ENCODE measurements around the gene HMMR.
A peak's percentile ranks its signal among the peaks of the same experiment; 100 is the strongest.

Gene HMMR

DNA sequence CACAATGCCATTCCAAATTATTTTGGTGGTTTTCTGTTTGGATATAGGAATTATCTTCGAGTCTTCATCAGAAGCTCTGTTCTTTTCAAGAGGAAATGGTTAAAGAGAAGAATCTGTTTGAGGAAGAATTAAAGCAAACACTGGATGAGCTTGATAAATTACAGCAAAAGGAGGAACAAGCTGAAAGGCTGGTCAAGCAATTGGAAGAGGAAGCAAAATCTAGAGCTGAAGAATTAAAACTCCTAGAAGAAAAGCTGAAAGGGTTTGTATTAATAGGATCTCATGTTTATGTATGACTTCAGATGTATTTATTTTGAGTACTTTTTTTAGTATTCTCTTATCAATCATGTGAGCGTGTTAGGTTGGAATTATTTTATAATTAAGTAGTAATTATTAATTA lies 15.0 kb downstream of the HMMR start:
- no peak overlapping the region for H3K4me3 ChIP-seq (ENCODE audit: low read length)
- no peak for DNase-seq (ENCODE audit: low read depth)
- TF ChIP-seq CTCF (conservative IDR thresholded peaks at IDR 0.05; ENCODE audit: low read depth, low read length): no peak

- DNase-seq (ENCODE audit: low read depth): no peak
- no peak overlapping the region for H3K4me3 ChIP-seq (ENCODE audit: low read length)
Measured at GRCh38 chr5:163478126-163478981, 17.9 kb downstream of the HMMR start.

GRCh38 chr5:163478982-163479271 lies 18.5 kb downstream of the HMMR start:
- TF ChIP-seq CTCF (conservative IDR thresholded peaks at IDR 0.05; ENCODE audit: low read depth, low read length): no peak
- DNase-seq (ENCODE audit: low read depth): no peak
- H3K4me3 ChIP-seq (ENCODE audit: low read length): no peak overlapping the region

More at GRCh38 chr5:163478126-163478981, 17.9 kb downstream of the HMMR start:
- TF ChIP-seq CTCF (conservative IDR thresholded peaks at IDR 0.05; ENCODE audit: low read depth, low read length): no peak

- no peak for DNase-seq (ENCODE audit: low read depth)
- TF ChIP-seq CTCF (conservative IDR thresholded peaks at IDR 0.05; ENCODE audit: low read depth, low read length): peak; percentile 9
- no peak overlapping the region for H3K4me3 ChIP-seq (ENCODE audit: low read length)
Measured at GRCh38 chr5:163489055-163489744, 28.8 kb downstream of the HMMR start.

DNA sequence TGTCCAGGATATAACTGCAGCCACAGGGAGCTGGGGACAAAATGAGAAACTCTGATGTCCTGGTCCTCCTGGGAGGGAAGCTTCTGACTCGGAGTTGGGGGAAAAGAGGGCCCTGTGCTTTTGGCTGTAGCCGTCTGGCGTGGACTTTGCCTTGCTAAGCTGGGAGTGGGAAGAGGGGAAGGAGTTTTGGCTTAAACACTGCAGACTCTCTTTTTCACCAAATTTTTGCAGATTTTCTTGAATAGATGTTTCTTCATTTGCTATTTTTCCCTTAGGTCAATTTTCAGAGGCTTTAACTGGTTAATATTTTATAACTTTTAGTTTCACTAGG lies 29.3 kb downstream of the HMMR start:
- H3K4me3 ChIP-seq (ENCODE audit: low read length): no peak overlapping the region
- DNase-seq (ENCODE audit: low read depth): no peak
- TF ChIP-seq CTCF (conservative IDR thresholded peaks at IDR 0.05; ENCODE audit: low read depth, low read length): no peak

DNA sequence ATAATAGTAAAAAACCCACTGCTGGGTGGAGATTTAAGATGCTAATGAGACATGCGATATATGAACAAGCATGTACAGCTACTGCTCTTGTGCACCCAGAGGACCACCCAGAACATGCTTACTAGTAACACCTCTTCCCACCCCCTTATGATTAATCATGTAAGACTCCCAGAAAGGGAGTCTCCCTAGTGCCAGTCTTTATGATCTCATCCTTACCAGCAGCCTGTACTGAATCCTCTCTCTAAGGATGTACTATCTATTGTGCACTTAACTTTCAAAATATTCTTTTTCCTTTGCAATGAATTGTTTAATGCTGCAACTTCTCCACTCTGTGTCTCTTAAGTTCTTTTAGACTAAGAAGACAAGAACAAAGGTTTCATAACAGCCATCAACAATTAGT lies 35.9 kb downstream of the HMMR start:
- no peak for TF ChIP-seq CTCF (conservative IDR thresholded peaks at IDR 0.05; ENCODE audit: low read depth, low read length)
- no peak for DNase-seq (ENCODE audit: low read depth)
- no peak overlapping the region for H3K4me3 ChIP-seq (ENCODE audit: low read length)

GRCh38 chr5:163497315-163497714 lies 36.9 kb downstream of the HMMR start:
- no peak for TF ChIP-seq CTCF (conservative IDR thresholded peaks at IDR 0.05; ENCODE audit: low read depth, low read length)
- no peak overlapping the region for H3K4me3 ChIP-seq (ENCODE audit: low read length)
- no peak for DNase-seq (ENCODE audit: low read depth)

All from retinal pigment epithelial cell (primary cell).